NCI-H2171 treated with DMSO at 0.1 percent for 48 hours (cell line): ENCODE results near the gene RDH13.
A peak's percentile ranks its signal among the peaks of the same experiment; 100 is the strongest.
"Not testable (repeated sequence)": the region's sequence is repeated elsewhere in the genome, so short reads cannot be mapped to it uniquely, and the experiment has no call there.

Experiments used
- DNase-seq: peaks from one replicate; lab custom pipeline; 2025; lab: John Stamatoyannopoulos, UW

Gene RDH13

GRCh38 chr19:55014714-55015113 is 48.2 kb downstream of the RDH13 start:
- no peak for DNase-seq

GRCh38 chr19:55013596-55013995 is 49.4 kb downstream of the RDH13 start:
- no peak for DNase-seq

GRCh38 chr19:55012306-55012705 is 50.6 kb downstream of the RDH13 start:
- no peak for DNase-seq

GRCh38 chr19:55010561-55010960 is 52.4 kb downstream of the RDH13 start:
- not testable (repeated sequence) for DNase-seq

- not testable (repeated sequence) for DNase-seq
Observed at GRCh38 chr19:55008781-55009180, 54.2 kb downstream of the RDH13 start.

- DNase-seq, result not testable (repeated sequence)
Observed at GRCh38 chr19:55008189-55008588, 54.8 kb downstream of the RDH13 start.

- DNase-seq, result not testable (repeated sequence)
Observed at GRCh38 chr19:55007537-55007936, 55.4 kb downstream of the RDH13 start.

- not testable (repeated sequence) for DNase-seq
Observed at GRCh38 chr19:55006795-55007194, 56.2 kb downstream of the RDH13 start.

- peak; percentile 100 for DNase-seq
Observed at GRCh38 chr19:55005684-55006488, 57.1 kb downstream of the RDH13 start.

- DNase-seq, result no peak
Observed at GRCh38 chr19:55000761-55001160, 62.2 kb downstream of the RDH13 start.

- DNase-seq, result not testable (repeated sequence)
Observed at GRCh38 chr19:54998751-54999239, 64.2 kb downstream of the RDH13 start.

- DNase-seq, result no peak
Observed at GRCh38 chr19:54995561-54995960, 67.4 kb downstream of the RDH13 start.
